ENCODE measurements around the gene SUPT3H.

DNA sequence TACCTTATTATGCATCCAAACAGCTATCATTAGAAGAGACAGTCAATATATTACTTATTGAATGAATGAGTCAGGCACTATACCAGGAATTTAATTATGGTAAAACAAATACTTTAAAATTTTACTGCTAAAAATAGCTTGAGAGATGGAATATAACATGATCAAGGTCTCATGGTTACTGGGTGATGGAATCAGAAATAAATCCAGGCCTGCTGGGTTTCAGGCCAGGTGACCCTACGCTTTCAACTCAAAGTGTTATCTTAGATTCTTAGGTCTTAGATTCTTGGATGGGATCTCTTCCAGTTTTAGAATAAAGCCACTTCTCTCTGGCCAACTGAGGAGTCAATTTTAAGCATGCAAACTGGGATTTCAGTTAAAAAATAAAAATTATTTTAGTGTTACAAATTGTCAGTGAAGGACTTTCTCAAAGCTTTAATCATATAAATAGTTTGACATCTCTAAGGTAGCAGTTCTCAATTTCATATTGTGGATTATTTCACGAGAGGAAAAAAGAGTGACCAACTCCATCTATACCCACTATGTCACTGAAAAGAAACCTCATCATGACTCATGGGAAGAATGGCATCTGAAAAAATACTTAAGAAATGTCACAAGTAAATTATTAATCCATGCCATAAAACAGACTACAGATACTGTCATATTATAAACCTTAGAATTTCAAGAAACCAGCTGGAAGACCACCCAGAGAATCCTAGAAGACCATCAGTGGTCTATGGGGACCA lies 333.1 kb downstream of the SUPT3H start:
- TF ChIP-seq, protein P1, sequence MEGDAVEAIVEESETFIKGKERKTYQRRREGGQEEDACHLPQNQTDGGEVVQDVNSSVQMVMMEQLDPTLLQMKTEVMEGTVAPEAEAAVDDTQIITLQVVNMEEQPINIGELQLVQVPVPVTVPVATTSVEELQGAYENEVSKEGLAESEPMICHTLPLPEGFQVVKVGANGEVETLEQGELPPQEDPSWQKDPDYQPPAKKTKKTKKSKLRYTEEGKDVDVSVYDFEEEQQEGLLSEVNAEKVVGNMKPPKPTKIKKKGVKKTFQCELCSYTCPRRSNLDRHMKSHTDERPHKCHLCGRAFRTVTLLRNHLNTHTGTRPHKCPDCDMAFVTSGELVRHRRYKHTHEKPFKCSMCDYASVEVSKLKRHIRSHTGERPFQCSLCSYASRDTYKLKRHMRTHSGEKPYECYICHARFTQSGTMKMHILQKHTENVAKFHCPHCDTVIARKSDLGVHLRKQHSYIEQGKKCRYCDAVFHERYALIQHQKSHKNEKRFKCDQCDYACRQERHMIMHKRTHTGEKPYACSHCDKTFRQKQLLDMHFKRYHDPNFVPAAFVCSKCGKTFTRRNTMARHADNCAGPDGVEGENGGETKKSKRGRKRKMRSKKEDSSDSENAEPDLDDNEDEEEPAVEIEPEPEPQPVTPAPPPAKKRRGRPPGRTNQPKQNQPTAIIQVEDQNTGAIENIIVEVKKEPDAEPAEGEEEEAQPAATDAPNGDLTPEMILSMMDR (IDR thresholded peaks at IDR 0.05) = no peak
- TF ChIP-seq EZH2 (IDR thresholded peaks at IDR 0.05; ENCODE audit: borderline replicate concordance, insufficient read depth, low read depth, low read length, poor library complexity, severe bottlenecking) = no peak

Measured in B cell (primary cell).